ENCODE measurements around the gene GDNF. TPM values are rescaled to one million over a fixed set of nuclear protein-coding genes. Genes with fewer than 3 reads are reported as not detected.

The GDNF gene
- total and polyA plus RNA-seq, 5 donors from 2014 or later: not detected

DNA sequence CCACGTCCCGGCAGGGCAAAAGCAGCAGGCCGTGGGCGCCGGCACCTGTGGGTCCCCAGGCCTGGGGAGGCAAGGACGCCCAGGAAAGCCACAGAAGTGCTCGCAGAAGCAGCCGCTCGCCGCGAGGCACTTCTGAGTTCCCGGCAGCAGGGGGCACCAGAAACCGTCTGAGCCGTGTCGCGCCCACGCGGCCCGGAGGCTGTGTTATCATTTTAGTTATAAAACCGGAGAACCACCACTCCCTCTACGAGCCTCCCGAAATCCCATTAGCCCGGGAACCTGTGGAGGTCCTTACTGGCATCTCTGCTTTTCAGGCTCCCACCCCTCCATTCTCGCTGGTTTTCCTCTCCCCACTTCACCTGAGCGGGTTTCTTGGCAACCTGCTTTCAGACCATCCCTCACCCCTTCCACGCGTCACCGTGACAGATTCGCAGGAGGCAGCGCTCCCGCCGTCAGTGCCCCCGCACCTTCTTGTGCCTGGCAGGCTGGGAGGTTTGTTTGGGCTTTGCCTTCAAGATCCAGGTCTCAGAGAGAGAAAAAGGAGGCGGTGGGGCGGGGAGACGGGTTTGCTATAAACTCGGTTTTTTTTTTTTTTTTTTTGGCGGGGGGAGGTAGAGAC, 2.3 kb downstream of the GDNF start:
- no peaks in the 10 kb centered on the region for H3K9me3 Mint-ChIP-seq
- ATAC-seq (ENCODE audit: low read depth in 2 of 2) (no peak), DNase-seq (peak in 2 of 3 donors; percentile 3 to 72)
- Histone ChIP-seq H3K4me3 (ENCODE audit: low read depth, low read length) (no peak overlapping the region), H3K9me3 (ENCODE audit: control insufficient read depth in 2 of 2, low read length in 2 of 2) (no peaks in the 10 kb centered on the region), H3K27ac (ENCODE audit: insufficient read depth, low read length, poor library complexity, severe bottlenecking) (no peak overlapping the region), H3K27me3 (ENCODE audit: control insufficient read depth, insufficient read depth, low read length) (peaks cover 33% of the 10 kb centered on the region), H3K4me1 (ENCODE audit: control insufficient read depth, insufficient read depth, low read length, poor library complexity, severe bottlenecking) (peaks cover 10% of the 10 kb centered on the region), H3K36me3 (ENCODE audit: control insufficient read depth, insufficient read depth, low read length) (no peaks in the 10 kb centered on the region)
- peak overlapping the region in 2 of 4 donors; percentile 63 to 74 for H3K4me3 Mint-ChIP-seq
- H3K27ac Mint-ChIP-seq: no peak overlapping the region
- no peaks in the 10 kb centered on the region for H3K36me3 Mint-ChIP-seq
- H3K27me3 Mint-ChIP-seq: peaks cover 85% of the 10 kb centered on the region
- H3K4me1 Mint-ChIP-seq: peaks cover 0 to 27% (median 15%) of the 10 kb centered on the region in 4 donors

- no peaks in the 10 kb centered on the region for H3K9me3 Mint-ChIP-seq
- H3K27ac Mint-ChIP-seq: no peak overlapping the region
- Histone ChIP-seq H3K4me1 (ENCODE audit: control insufficient read depth, insufficient read depth, low read length, poor library complexity, severe bottlenecking) (peaks cover 10% of the 10 kb centered on the region), H3K27ac (ENCODE audit: insufficient read depth, low read length, poor library complexity, severe bottlenecking) (no peak overlapping the region), H3K9me3 (ENCODE audit: control insufficient read depth in 2 of 2, low read length in 2 of 2) (no peaks in the 10 kb centered on the region), H3K4me3 (ENCODE audit: low read depth, low read length) (no peak overlapping the region), H3K36me3 (ENCODE audit: control insufficient read depth, insufficient read depth, low read length) (no peaks in the 10 kb centered on the region), H3K27me3 (ENCODE audit: control insufficient read depth, insufficient read depth, low read length) (peaks cover 35% of the 10 kb centered on the region)
- DNase-seq (no peak), ATAC-seq (ENCODE audit: low read depth in 2 of 2) (no peak)
- peaks cover 0 to 27% (median 15%) of the 10 kb centered on the region in 4 donors for H3K4me1 Mint-ChIP-seq
- peak overlapping the region in 1 of 4 donors; percentile 63 for H3K4me3 Mint-ChIP-seq
- H3K36me3 Mint-ChIP-seq: no peaks in the 10 kb centered on the region
- H3K27me3 Mint-ChIP-seq: peaks cover 82% of the 10 kb centered on the region
Measured at GRCh38 chr5:37836592-37837413, 3.0 kb downstream of the GDNF start.

DNA sequence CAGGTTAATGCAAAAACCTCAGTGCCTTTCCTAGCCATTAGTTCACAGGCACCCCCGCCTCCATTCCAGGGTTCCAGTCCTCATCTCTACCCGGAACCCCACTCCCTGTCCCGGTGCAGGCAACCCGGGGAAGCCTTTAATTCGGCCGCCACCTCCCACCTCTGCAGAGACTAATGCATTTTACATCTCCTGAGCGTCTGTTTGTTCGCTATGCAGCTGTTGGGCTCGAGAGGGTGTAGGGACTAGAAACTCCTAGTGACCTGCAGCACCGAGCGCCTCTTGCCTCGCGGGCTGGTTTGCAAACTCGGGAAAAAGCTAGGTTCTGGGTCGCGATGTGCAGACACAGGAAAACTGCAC, 3.6 kb downstream of the GDNF start:
- no peak overlapping the region for H3K27ac ChIP-seq (ENCODE audit: insufficient read depth, low read length, poor library complexity, severe bottlenecking)
- no peaks in the 10 kb centered on the region for H3K36me3 ChIP-seq (ENCODE audit: control insufficient read depth, insufficient read depth, low read length)
- Mint-ChIP-seq H3K36me3 (no peaks in the 10 kb centered on the region), H3K4me1 (peaks cover 0 to 27% (median 15%) of the 10 kb centered on the region in 4 donors), H3K9me3 (peaks cover 0 to 1% (median 0%) of the 10 kb centered on the region in 7 donors), H3K27ac (no peak overlapping the region), H3K4me3 (peak overlapping the region in 1 of 4 donors; percentile 19), H3K27me3 (peaks cover 76% of the 10 kb centered on the region)
- H3K4me1 ChIP-seq (ENCODE audit: control insufficient read depth, insufficient read depth, low read length, poor library complexity, severe bottlenecking): peaks cover 10% of the 10 kb centered on the region
- H3K9me3 ChIP-seq (ENCODE audit: control insufficient read depth in 2 of 2, low read length in 2 of 2): no peaks in the 10 kb centered on the region
- peaks cover 36% of the 10 kb centered on the region for H3K27me3 ChIP-seq (ENCODE audit: control insufficient read depth, insufficient read depth, low read length)
- DNase-seq (no peak), ATAC-seq (ENCODE audit: low read depth in 2 of 2) (no peak)
- H3K4me3 ChIP-seq (ENCODE audit: low read depth, low read length): no peak overlapping the region

DNA sequence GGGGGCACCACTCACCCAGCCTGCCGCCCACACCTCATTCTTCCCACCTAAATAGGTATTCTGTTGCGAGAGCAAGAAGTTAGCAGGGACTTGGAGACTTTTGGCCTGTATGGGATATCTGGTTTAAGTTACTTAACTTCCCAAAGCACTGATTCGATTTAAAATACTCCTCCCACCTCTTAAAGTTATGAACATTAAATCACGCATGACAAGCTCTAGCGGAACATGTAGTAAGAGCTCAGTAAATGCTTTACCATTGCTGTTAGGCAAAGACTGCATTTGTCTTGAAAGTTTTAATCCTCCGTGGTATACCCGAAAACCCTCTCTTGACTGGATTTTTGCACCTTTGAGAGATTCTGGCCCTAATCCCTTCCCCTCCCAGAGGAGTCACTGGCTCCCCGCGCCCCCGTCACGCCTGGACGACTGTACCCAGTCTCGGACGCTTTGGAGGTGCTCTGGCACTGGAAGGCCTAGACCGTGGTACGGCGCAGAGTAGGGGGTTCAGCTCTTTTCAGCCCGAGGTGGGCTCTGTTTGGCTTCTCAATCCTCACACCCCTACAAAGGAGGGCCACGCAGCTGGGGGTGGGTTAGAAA, 4.4 kb downstream of the GDNF start:
- H3K36me3 Mint-ChIP-seq: no peaks in the 10 kb centered on the region
- Histone ChIP-seq H3K9me3 (ENCODE audit: control insufficient read depth in 2 of 2, low read length in 2 of 2) (no peaks in the 10 kb centered on the region), H3K4me3 (ENCODE audit: low read depth, low read length) (no peak overlapping the region), H3K36me3 (ENCODE audit: control insufficient read depth, insufficient read depth, low read length) (no peaks in the 10 kb centered on the region), H3K27ac (ENCODE audit: insufficient read depth, low read length, poor library complexity, severe bottlenecking) (no peak overlapping the region), H3K27me3 (ENCODE audit: control insufficient read depth, insufficient read depth, low read length) (peaks cover 35% of the 10 kb centered on the region), H3K4me1 (ENCODE audit: control insufficient read depth, insufficient read depth, low read length, poor library complexity, severe bottlenecking) (peaks cover 10% of the 10 kb centered on the region)
- H3K4me1 Mint-ChIP-seq: peaks cover 0 to 24% (median 15%) of the 10 kb centered on the region in 4 donors
- H3K27me3 Mint-ChIP-seq: peaks cover 68% of the 10 kb centered on the region
- ATAC-seq (ENCODE audit: low read depth in 2 of 2) (no peak), DNase-seq (no peak)
- H3K9me3 Mint-ChIP-seq: peaks cover 0 to 1% (median 0%) of the 10 kb centered on the region in 7 donors
- H3K27ac Mint-ChIP-seq: no peak overlapping the region
- peak overlapping the region in 1 of 4 donors; percentile 46 for H3K4me3 Mint-ChIP-seq

GRCh38 chr5:37834542-37835379, 5.1 kb downstream of the GDNF start:
- Mint-ChIP-seq H3K9me3 (peaks cover 0 to 1% (median 0%) of the 10 kb centered on the region in 7 donors), H3K36me3 (no peaks in the 10 kb centered on the region), H3K4me3 (peak overlapping the region in 1 of 4 donors; percentile 46), H3K27me3 (peaks cover 71% of the 10 kb centered on the region), H3K4me1 (peaks cover 0 to 24% (median 15%) of the 10 kb centered on the region in 4 donors), H3K27ac (peak overlapping the region in 1 of 3 donors; percentile 71)
- no peak for ATAC-seq (ENCODE audit: low read depth in 2 of 2)
- DNase-seq: no peak
- no peaks in the 10 kb centered on the region for H3K9me3 ChIP-seq (ENCODE audit: control insufficient read depth in 2 of 2, low read length in 2 of 2)
- H3K36me3 ChIP-seq (ENCODE audit: control insufficient read depth, insufficient read depth, low read length): no peaks in the 10 kb centered on the region
- H3K27me3 ChIP-seq (ENCODE audit: control insufficient read depth, insufficient read depth, low read length): peaks cover 35% of the 10 kb centered on the region
- H3K4me3 ChIP-seq (ENCODE audit: low read depth, low read length): no peak overlapping the region
- no peak overlapping the region for H3K27ac ChIP-seq (ENCODE audit: insufficient read depth, low read length, poor library complexity, severe bottlenecking)
- peaks cover 10% of the 10 kb centered on the region for H3K4me1 ChIP-seq (ENCODE audit: control insufficient read depth, insufficient read depth, low read length, poor library complexity, severe bottlenecking)

GRCh38 chr5:37833990-37834389, 5.9 kb downstream of the GDNF start:
- Mint-ChIP-seq H3K27ac (no peak overlapping the region), H3K4me3 (peak overlapping the region in 1 of 4 donors; percentile 23), H3K36me3 (no peaks in the 10 kb centered on the region), H3K4me1 (peaks cover 0 to 21% (median 15%) of the 10 kb centered on the region in 4 donors), H3K27me3 (peaks cover 74% of the 10 kb centered on the region), H3K9me3 (peaks cover 0 to 1% (median 0%) of the 10 kb centered on the region in 7 donors)
- Histone ChIP-seq H3K4me1 (ENCODE audit: control insufficient read depth, insufficient read depth, low read length, poor library complexity, severe bottlenecking) (peaks cover 10% of the 10 kb centered on the region), H3K27me3 (ENCODE audit: control insufficient read depth, insufficient read depth, low read length) (peaks cover 37% of the 10 kb centered on the region), H3K9me3 (ENCODE audit: control insufficient read depth in 2 of 2, low read length in 2 of 2) (no peaks in the 10 kb centered on the region), H3K27ac (ENCODE audit: insufficient read depth, low read length, poor library complexity, severe bottlenecking) (no peak overlapping the region), H3K36me3 (ENCODE audit: control insufficient read depth, insufficient read depth, low read length) (no peaks in the 10 kb centered on the region), H3K4me3 (ENCODE audit: low read depth, low read length) (no peak overlapping the region)
- no peak for ATAC-seq (ENCODE audit: low read depth in 2 of 2)
- no peak for DNase-seq

GRCh38 chr5:37831821-37832534, 7.9 kb downstream of the GDNF start:
- Histone ChIP-seq H3K27me3 (ENCODE audit: control insufficient read depth, insufficient read depth, low read length) (peaks cover 32% of the 10 kb centered on the region), H3K27ac (ENCODE audit: insufficient read depth, low read length, poor library complexity, severe bottlenecking) (no peak overlapping the region), H3K9me3 (ENCODE audit: control insufficient read depth in 2 of 2, low read length in 2 of 2) (no peaks in the 10 kb centered on the region), H3K36me3 (ENCODE audit: control insufficient read depth, insufficient read depth, low read length) (no peaks in the 10 kb centered on the region), H3K4me3 (ENCODE audit: low read depth, low read length) (no peak overlapping the region), H3K4me1 (ENCODE audit: control insufficient read depth, insufficient read depth, low read length, poor library complexity, severe bottlenecking) (no peaks in the 10 kb centered on the region)
- no peak for ATAC-seq (ENCODE audit: low read depth in 2 of 2)
- no peak for DNase-seq
- no peak overlapping the region for H3K4me3 Mint-ChIP-seq
- H3K27ac Mint-ChIP-seq: no peak overlapping the region
- peaks cover 0 to 1% (median 0%) of the 10 kb centered on the region in 7 donors for H3K9me3 Mint-ChIP-seq
- H3K27me3 Mint-ChIP-seq: peaks cover 72% of the 10 kb centered on the region
- peaks cover 0 to 5% (median 1%) of the 10 kb centered on the region in 4 donors for H3K4me1 Mint-ChIP-seq
- no peaks in the 10 kb centered on the region for H3K36me3 Mint-ChIP-seq
